Spleen (tissue), 7 donors: ENCODE measurements around the gene SLFNL1.

Experiments
- POLR2A ChIP-seq, 3 donors: fragments of 450-650 bp; IDR thresholded peaks; one replicate each; pipeline ENCODE4 v1.5.1; 2017; ENCODE audit warnings: antibody characterized with exemption in 3 of 3, mild to moderate bottlenecking in 1 of 3
- TF ChIP-seq, protein P1 (sequence below), 11 experiments: fragments of 200-600 bp in 7 of 11; fragments of 450-650 bp in 4 of 11; sonication (generic) in 4 of 11; IDR thresholded peaks in 8 of 11; conservative IDR thresholded peaks in 3 of 11; 1 replicate in 7 of 11; 2 replicates in 4 of 11; pipeline versions ENCODE4 v1.4.0 to v1.8.0; 2016 to 2021; ENCODE audit warnings: antibody characterized with exemption in 11 of 11, inconsistent platforms in 4 of 11, mild to moderate bottlenecking in 1 of 11
- donor health status: DM: no; HTN: no; CAD: no; lungs with moderate emphysema.
- donor health status: DM: no; HTN: no; CAD: no.
- donor health status: DM: no; HTN: no; CAD: no.

DNA sequence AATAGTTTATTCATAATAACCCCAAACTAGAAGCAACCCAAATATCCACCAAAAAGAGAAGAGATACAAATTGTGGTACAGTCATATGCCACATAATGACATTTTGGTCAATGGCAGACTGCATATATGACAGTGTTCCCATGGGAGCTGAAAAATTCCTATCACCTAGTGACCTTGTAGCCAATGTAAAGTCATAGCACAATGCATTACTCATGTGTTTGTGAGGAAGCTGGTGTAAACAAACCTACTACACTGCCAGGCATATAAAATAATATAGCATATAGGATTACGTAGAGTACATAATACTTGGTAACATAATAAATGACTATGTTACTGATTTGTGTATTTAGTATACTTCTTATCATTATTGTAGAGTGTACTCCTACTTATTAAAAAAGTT is 29.5 kb upstream of the SLFNL1 start:
- TF ChIP-seq, protein P1, sequence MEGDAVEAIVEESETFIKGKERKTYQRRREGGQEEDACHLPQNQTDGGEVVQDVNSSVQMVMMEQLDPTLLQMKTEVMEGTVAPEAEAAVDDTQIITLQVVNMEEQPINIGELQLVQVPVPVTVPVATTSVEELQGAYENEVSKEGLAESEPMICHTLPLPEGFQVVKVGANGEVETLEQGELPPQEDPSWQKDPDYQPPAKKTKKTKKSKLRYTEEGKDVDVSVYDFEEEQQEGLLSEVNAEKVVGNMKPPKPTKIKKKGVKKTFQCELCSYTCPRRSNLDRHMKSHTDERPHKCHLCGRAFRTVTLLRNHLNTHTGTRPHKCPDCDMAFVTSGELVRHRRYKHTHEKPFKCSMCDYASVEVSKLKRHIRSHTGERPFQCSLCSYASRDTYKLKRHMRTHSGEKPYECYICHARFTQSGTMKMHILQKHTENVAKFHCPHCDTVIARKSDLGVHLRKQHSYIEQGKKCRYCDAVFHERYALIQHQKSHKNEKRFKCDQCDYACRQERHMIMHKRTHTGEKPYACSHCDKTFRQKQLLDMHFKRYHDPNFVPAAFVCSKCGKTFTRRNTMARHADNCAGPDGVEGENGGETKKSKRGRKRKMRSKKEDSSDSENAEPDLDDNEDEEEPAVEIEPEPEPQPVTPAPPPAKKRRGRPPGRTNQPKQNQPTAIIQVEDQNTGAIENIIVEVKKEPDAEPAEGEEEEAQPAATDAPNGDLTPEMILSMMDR (IDR thresholded peaks at IDR 0.05 in 8 of 11, conservative IDR thresholded peaks at IDR 0.05 in 3 of 11): no peak
- TF ChIP-seq POLR2A (IDR thresholded peaks at IDR 0.05): no peak
